DND-41 (cell line): ENCODE results near the gene NMB.
"Not testable (repeated sequence)": the region's sequence is repeated elsewhere in the genome, so short reads cannot be mapped to it uniquely, and the experiment has no call there.

Experiments
- ATAC-seq: fragments of 200-7000 bp; cut with Tn5 transposase; 3 replicates; pipeline ENCODE4 v1.9.1; 2021; ENCODE audit warnings: low read depth; ENCODE audit not compliant: insufficient read depth
- DNase-seq: peaks from one replicate; pipeline ENCODE4 v3.0.0-alpha.2; 2020
- H2AFZ ChIP-seq: 2 replicates; pipeline ENCODE4 v1.6.0; 2012; ENCODE audit warnings: low read depth, low read length
- H3K27ac ChIP-seq: 2 replicates; pipeline ENCODE4 v1.5.1; 2012; ENCODE audit warnings: low read length, inconsistent platforms
- H3K27me3 ChIP-seq: fragments of 200-600 bp; sonication (generic); 2 replicates; pipeline ENCODE4 v1.6.0; 2012; ENCODE audit warnings: low read length, mild to moderate bottlenecking, inconsistent platforms; ENCODE audit not compliant: insufficient read depth, poor library complexity
- H3K36me3 ChIP-seq: 2 replicates; pipeline ENCODE4 v1.5.1; 2012; ENCODE audit warnings: low read length, inconsistent platforms; ENCODE audit not compliant: insufficient read depth
- H3K4me1 ChIP-seq: 2 replicates; pipeline ENCODE4 v1.5.1; 2012; ENCODE audit warnings: mild to moderate bottlenecking, low read length; ENCODE audit not compliant: insufficient read depth
- H3K4me2 ChIP-seq: 2 replicates; pipeline ENCODE4 v1.6.0; 2012; ENCODE audit warnings: mild to moderate bottlenecking, moderate library complexity, low read length, inconsistent platforms; ENCODE audit not compliant: insufficient read depth
- H3K4me3 ChIP-seq, 2 experiments: fragments of 200-600 bp in 1 of 2; shearing (Covaris generic) in 1 of 2; 2 replicates each; pipeline ENCODE4 v1.5.1; 2012 to 2016; ENCODE audit warnings: inconsistent platforms in 2 of 2, low read length in 2 of 2, mild to moderate bottlenecking in 2 of 2, low read depth in 1 of 2, moderate library complexity in 1 of 2
- H3K79me2 ChIP-seq: 2 replicates; pipeline ENCODE4 v1.6.0; 2012; ENCODE audit warnings: low read length, inconsistent platforms; ENCODE audit not compliant: insufficient read depth
- H3K9ac ChIP-seq: 2 replicates; pipeline ENCODE4 v1.6.0; 2012; ENCODE audit warnings: low read depth, mild to moderate bottlenecking, inconsistent platforms, low read length, moderate library complexity
- H3K9me3 ChIP-seq: 2 replicates; pipeline ENCODE4 v1.5.1; 2012; ENCODE audit warnings: low read length, moderate library complexity, mild to moderate bottlenecking, inconsistent platforms; ENCODE audit not compliant: insufficient read depth, severe bottlenecking
- H4K20me1 ChIP-seq: 2 replicates; pipeline ENCODE4 v1.6.0; 2012; ENCODE audit warnings: low read length; ENCODE audit not compliant: insufficient read depth
- CTCF ChIP-seq: IDR thresholded peaks from 2 replicates; pipeline ENCODE4 v1.5.1; 2012; ENCODE audit warnings: borderline replicate concordance, low read length, moderate library complexity, mild to moderate bottlenecking; ENCODE audit not compliant: poor library complexity, severe bottlenecking; ENCODE audit errors: extremely low read depth
- EZH2 ChIP-seq: IDR thresholded peaks from 3 replicates; pipeline ENCODE4 v1.6.1; 2012; ENCODE audit warnings: borderline replicate concordance, low read depth, mild to moderate bottlenecking, moderate library complexity, low read length, inconsistent platforms; ENCODE audit not compliant: severe bottlenecking

The NMB gene

GRCh38 chr15:84645997-84646396 lies 12.0 kb downstream of the NMB start:
- Histone ChIP-seq H3K79me2 (no peaks in the 10 kb centered on the region), H3K36me3 (peaks cover 82% of the 10 kb centered on the region), H3K9ac (no peak overlapping the region), H3K4me2 (no peak overlapping the region), H3K27me3 (no peaks in the 10 kb centered on the region), H3K9me3 (no peaks in the 10 kb centered on the region), H3K4me3 (no peak overlapping the region), H4K20me1 (peaks cover 5% of the 10 kb centered on the region; the same call in 1 of the 2 replicates), H3K27ac (no peak overlapping the region), H2AFZ (no peak overlapping the region), H3K4me1 (no peaks in the 10 kb centered on the region)
- DNase-seq (no peak), ATAC-seq (no peak)
- TF ChIP-seq EZH2: no peak
- no peak for TF ChIP-seq CTCF

GRCh38 chr15:84645496-84645895 lies 12.5 kb downstream of the NMB start:
- Histone ChIP-seq H3K9ac (no peak overlapping the region), H2AFZ (no peak overlapping the region), H3K79me2 (no peaks in the 10 kb centered on the region), H3K36me3 (peaks cover 87% of the 10 kb centered on the region), H3K4me2 (no peak overlapping the region), H3K4me1 (no peaks in the 10 kb centered on the region), H3K27ac (no peak overlapping the region), H3K9me3 (no peaks in the 10 kb centered on the region), H3K27me3 (no peaks in the 10 kb centered on the region), H3K4me3 (no peak overlapping the region), H4K20me1 (peaks cover 5% of the 10 kb centered on the region; the same call in 1 of the 2 replicates)
- no peak for DNase-seq
- no peak for ATAC-seq
- TF ChIP-seq CTCF: no peak
- no peak for TF ChIP-seq EZH2

- H3K4me2 ChIP-seq: no peak overlapping the region
- DNase-seq (no peak), ATAC-seq (no peak)
- H3K9ac ChIP-seq: no peak overlapping the region
- no peaks in the 10 kb centered on the region for H3K9me3 ChIP-seq
- peaks cover 91% of the 10 kb centered on the region for H3K36me3 ChIP-seq
- H3K79me2 ChIP-seq: no peaks in the 10 kb centered on the region
- no peak overlapping the region for H2AFZ ChIP-seq
- H3K4me1 ChIP-seq: no peaks in the 10 kb centered on the region
- no peak overlapping the region for H3K4me3 ChIP-seq
- no peaks in the 10 kb centered on the region for H3K27me3 ChIP-seq
- H4K20me1 ChIP-seq: peaks cover 5% of the 10 kb centered on the region; the same call in 1 of the 2 replicates
- no peak for TF ChIP-seq CTCF
- no peak for TF ChIP-seq EZH2
- H3K27ac ChIP-seq: no peak overlapping the region
Measured at GRCh38 chr15:84643838-84644237, 14.2 kb downstream of the NMB start.

- not testable (repeated sequence) for DNase-seq, H3K9me3 ChIP-seq, H3K27me3 ChIP-seq, H3K4me3 ChIP-seq, H3K27ac ChIP-seq, H3K79me2 ChIP-seq, H3K4me1 ChIP-seq, H2AFZ ChIP-seq, H4K20me1 ChIP-seq, H3K9ac ChIP-seq, H3K4me2 ChIP-seq, ATAC-seq
- peaks cover 86% of the 10 kb centered on the region for H3K36me3 ChIP-seq
Measured at GRCh38 chr15:84642640-84643039, 15.4 kb downstream of the NMB start.

- H3K9ac ChIP-seq, ATAC-seq, H3K9me3 ChIP-seq, H3K4me1 ChIP-seq, H3K4me3 ChIP-seq, DNase-seq, H3K79me2 ChIP-seq, H4K20me1 ChIP-seq, H3K4me2 ChIP-seq, H3K27ac ChIP-seq, H3K27me3 ChIP-seq, H2AFZ ChIP-seq: not testable (repeated sequence)
- peaks cover 82% of the 10 kb centered on the region for H3K36me3 ChIP-seq
Measured at GRCh38 chr15:84641871-84642270, 16.1 kb downstream of the NMB start.
